GM18858 (cell line): ENCODE data around the gene HSPD1.
A peak's percentile ranks its signal among the peaks of the same experiment; 100 is the strongest.
"Not testable (repeated sequence)": the region's sequence is repeated elsewhere in the genome, so short reads cannot be mapped to it uniquely, and the experiment has no call there.

ENCODE experiments used
- ATAC-seq: cut with Tn5 transposase; IDR thresholded peaks from one replicate; pipeline ENCODE4 v1.9.1; 2021; ENCODE audit not compliant: unreplicated experiment

The HSPD1 gene

DNA sequence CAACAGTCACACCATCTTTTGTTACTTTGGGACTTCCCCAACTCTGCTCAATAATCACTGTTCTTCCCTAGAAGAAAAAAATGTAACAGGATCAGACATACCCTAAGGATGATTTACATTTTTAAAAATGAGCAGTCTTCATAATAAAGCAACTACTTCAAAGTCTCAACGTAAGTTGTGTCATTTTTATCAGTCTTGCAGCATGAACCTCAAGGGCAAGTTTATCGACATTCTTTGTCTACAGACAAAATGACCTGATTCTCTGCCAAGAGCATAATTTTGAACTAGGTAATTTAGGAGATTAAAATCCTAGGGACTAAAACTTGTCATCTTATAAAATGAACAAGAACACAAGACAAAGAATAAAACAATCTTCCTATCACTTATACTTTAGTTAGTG is 2.3 kb downstream of the HSPD1 start:
- ATAC-seq, result no peak

DNA sequence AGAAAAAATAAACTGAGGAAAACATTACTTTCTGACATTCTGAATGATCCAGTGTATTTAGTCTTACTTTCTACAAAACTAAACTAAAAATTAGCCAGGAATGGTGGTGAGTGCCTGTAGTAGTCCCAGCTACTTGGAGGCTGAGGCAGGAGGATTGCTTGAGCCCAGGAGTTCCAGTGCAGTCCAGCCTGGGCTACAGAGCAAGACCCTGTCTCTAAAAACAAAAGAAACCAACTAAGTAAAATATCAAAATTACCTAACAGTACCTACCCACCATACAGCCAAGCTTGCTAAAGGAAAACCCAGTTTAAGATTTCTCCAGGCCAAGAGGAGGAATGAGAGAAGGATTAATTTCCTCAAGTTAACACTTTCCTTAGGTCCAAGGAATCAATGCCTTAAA is 2.9 kb downstream of the HSPD1 start:
- no peak for ATAC-seq

DNA sequence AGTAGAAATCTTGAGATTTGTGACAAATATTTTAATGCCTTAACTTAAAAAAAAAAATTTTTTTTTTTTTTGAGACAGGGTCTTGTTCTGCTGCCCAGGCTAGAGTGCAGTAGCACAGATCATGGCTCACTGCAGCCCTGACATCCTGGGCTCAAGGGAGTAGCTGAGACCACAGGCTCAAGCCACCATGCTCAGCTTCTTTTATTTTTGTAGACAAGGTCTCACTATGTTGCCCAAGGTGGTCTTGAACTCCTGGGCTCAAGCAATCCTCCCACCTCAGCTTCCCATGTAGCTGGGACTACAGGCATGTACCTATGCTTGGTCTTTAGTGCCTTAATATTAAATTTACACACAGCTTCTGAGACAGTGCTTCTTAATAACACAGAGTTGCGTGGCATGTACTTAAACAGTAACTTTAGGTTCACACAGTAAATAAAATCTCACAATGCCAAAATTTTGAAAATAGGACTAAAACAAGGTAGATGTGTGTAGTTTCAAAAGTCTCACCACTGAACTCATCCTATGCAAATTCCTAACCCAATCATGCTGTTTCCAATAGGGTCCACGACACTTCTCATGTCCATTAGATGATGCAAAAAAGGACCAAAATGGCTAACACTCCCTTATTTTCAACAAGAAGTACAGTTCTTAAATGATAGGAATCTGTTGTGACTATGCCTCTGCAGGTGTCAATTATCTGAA is 4.1 kb downstream of the HSPD1 start:
- ATAC-seq, result no peak

DNA sequence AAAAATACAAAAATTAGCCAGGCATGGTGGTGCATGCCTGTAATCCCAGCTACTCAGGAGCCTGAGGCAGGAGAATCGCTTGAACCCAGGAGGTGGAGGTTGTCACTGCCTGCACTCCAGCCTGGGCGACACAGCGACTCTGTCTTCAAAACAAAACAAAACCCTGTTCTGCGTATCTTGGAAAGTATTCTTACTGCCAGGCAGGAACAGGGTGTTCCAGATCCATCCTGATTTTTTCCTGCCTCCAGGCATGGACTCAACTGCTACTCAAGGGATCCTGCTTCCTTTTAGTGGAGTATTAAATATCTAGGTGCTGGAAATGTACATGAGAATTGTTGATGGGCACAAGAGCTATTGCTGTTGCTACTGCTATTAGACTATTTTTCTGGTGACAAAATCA is 12.3 kb downstream of the HSPD1 start:
- ATAC-seq, result no peak

DNA sequence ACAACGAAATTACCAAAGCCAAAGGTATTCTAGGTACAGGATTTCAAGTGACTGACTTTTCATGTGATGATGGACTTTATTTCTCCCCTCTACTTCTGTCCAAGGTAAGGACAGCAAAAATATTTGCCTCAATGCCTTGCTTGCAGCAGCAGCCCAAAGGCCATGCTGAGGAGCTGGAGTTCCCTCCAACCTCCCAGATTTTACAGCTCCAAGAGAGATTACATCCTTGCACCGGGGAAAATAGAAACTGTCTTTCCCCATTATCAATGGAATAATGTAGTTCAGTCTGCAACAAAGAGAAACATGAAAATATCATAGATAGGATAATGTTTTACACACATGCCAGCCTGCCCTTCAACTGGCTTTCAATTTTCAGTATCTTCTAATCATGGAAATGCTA is 13.5 kb downstream of the HSPD1 start:
- no peak for ATAC-seq

DNA sequence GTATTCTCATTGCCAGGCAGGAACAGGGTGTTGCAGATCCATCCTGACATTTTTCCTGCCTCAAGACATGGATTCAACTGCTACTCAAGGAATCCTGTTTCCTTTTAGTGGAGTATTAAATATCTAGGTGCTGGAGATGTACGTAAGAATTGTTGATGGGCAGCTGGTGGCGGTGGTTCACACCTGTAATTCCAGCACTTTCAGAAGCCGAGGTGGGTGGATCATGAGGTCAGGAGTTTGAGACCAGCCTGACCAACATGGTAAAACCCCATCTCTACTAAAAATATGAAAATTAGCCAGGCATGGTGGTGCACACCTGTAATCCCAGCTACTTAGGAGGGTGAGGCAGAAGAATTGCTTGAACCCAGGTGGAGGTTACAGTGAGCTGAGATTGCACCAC is 15.4 kb downstream of the HSPD1 start:
- ATAC-seq, result not testable (repeated sequence)

DNA sequence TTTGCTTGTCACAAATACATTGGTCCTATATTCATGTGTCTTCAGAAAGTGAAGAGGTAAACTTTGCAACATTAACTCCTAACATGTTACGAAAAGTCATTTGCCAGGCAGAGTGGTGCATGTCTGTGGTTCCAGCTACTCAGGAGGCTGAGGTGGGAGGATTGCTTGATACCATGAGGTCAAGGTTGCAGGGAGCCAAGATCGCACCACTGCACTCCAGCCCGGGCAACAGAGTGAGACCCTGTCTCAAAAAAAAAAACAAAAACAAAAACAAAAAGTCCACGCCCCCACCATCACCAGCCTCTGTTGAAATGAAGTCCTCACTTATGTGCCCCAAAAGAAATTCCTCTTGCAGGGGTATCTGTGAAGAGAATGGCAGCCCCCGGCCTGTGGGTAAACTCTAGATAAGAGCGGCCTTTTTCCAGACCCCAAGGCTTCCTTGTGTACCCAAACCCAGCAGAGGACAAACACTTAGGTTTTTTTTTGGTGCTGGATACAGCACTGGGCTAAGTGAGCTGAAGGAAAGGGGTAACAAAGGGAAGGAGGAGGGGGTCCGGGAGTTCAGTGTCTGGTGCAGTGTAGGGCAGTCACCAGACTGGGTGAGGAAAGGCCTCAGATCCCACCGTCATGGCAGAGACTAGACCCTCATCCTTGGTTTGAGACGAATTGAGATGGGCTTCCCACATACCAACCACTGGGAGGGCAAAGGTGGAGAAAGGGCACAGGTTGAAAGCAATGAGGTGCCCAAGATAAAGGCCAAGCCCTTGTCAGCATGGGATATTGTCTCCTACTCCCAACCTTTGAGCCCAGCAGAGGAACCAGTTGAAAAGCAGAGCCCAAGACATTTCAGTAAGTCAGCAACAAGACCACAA is 19.2 kb downstream of the HSPD1 start:
- no peak for ATAC-seq

DNA sequence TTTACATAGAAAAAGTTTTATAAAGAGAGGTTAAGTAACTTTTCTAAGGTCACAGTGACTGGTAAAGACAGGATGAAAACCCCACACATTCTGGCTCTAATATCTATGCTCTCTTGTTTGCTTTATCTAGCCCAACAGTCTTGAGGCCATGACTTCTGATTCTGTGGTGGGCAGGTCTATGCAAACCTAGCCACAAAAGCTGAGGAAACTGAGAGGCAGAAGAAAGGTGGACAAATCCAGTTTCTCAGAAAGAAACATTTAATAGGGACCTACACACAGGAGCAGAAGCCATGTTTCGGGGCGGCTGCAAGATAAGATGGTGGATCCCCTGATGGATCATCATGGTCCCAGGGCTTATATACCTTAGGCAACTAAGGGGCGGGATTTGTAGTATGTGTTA is 21.8 kb downstream of the HSPD1 start:
- ATAC-seq, result no peak

DNA sequence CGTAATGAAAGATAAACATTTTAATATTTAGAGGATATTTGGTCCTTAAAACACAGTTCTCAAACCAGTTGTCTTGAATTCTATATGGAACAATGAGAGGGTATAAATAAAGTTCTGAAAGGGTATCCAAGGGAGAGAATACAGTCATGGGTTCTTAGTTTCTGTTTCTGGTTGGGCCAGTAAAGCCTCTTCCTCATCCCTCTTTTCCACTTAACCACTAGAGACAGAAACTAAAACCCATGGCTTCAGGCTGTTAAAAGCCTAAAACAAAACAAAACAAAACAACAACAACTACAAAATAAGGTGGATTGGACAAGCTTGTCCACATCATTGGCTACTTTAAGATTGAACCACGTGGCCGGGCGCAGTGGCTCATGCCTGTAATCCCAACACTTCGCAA is 27.5 kb downstream of the HSPD1 start:
- no peak for ATAC-seq

DNA sequence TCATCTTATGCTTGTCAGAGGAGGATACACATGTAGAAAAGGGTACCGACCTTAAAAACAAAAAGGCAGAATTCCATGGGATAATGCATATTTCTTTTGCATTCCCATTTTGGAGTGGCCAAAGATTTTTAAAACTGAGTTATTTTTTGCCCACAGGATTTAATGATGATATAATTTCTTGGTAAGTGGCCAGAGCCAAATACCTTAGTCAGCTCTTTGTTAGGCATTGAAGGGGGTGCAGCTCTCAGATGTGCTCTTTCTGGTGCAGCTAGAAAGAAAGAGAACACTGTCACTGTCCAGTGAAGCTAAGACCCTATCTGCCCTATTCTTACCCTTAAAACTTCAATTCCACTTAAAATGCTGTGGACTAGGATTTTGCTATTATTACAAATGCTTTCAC is 35.5 kb downstream of the HSPD1 start:
- no peak for ATAC-seq

DNA sequence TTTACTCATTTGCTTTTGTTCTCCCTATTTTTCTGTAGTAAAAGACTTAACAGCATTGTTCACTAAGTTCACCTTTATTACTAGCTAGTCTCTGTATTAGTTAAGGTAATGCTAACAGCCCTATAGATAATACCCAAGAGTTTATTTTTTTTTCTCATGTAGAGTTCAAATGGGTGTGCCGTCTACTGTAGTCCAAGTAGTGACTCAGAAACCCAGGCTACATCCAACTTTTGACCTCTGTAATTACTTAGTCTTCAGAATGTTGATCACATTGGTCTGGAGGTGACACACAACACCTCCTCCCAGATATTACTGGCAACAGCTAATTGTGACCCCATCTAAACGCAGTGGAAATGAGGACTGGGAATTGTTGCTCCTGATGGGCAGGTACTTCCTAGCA is 38.6 kb downstream of the HSPD1 start:
- ATAC-seq, result no peak

DNA sequence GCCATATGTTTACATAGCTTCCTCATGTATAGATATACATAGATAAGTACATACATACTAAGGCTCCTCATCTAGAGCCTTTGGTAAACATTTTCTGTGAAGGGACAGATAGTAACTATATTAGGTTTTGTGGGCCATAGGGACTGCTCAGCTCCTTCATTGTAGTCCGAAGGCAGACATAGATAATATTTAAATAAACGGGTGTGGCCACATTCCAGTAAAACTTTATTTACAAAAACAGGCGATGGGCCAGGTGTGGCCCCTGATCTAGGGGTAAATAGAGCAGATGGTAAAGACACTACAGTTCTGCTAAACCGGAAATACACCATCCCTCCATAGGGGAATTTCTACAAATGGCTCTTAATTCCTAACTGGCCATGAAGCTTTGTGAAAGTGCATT is 39.0 kb downstream of the HSPD1 start:
- ATAC-seq, result no peak

DNA sequence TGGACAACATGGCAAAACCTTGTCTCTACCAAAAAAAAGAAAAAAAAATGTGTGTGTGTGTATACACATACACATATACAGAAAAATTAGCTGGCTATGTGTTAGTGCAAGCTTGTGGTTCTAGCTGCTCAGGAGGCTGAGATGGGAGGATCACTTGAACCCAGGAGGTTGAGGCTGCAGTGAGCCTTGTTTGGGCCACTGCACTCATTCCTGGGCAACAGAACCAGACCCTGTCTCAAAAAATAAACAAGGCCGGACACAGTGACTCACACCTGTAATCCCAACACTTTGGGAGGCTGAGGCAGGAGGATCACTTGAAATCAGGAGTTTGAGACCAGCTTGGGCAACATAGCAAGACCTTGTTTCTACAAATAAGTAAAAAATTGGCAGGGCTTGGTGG is 44.2 kb downstream of the HSPD1 start:
- no peak for ATAC-seq

DNA sequence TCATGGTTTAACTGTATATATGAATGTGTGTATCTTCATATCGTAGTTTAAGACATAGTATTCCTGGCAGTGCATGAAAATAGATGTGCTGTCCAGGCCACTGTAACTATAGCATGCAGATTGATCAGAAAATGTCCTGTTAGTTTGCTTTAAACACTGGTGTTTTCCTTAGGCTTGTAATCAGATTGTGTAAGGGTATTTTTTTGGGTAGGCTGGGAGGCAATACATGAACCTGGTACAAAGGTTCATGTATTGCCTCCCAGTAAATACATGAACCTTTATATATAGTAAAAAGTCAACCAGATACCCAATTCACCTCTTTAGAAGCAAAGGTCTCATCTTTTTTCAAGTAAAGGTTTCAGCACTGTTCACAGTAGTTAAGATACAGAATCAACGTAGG is 44.7 kb downstream of the HSPD1 start:
- no peak for ATAC-seq

DNA sequence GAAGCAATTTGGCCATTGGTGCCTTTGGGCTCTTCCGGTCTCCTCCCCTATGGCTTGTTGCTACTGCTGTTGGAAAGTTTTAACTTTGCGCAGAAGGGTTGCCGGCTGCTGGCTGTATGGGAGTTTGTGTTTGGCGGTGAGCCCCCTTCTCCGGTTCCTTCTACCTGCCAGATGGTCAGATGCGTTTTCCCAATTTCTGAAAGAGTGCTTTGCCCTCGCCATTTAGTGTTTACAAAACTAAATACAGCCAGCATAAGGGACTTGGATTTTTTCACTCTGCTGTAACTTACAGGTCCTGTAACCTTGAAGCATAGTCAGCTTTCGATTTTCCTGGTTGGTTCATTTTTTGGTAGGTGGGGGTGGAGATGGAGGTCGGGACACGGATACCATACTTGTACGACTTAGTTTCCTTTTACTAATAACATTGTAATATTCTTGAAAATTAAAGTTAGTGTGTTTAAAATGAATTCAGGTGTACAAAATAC is 45.7 kb downstream of the HSPD1 start:
- ATAC-seq, result peak; percentile 14

DNA sequence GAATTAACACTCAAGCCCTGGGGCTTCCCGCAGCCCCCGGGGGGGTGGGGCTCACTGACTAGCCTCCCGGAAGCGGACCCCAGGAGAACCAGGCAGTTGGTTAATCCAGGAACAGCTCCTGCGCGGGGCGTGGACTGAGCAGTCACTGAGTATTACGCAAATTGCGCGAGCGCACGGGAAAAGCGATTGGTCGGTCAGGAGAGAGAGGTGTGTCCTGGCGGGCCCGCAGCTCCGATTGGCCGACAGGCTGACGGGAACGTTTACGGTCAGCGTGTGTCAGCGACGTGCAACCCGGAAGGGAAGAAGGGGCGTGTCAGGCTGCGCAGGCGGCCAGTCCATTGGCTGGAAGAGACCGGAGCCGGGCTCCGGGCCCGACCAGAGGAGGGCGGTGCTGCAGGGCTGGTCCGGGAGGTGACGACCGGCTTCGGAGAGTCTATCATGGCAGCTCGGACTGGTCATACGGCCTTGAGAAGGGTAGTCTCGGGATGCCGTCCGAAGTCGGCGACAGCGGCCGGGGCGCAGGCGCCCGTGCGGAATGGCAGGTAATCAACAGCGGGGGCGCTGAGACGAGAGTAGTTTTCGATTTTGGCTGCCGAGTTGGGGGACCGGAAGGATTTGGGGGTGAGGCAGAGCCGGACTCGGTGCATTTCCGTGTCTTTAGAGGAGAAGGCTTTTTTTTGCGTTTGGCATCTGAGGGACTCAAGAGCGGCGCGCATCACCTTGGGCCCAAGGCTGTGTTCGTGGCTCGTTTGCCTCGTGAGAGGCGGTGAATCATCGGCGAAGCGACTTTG is 46.3 kb downstream of the HSPD1 start, which contains the start of gene COQ10B:
Gene COQ10B, plus strand, starts transcription at position 430 of the 791 bp plus-strand sequence. Its CDS starts 9 bp downstream, at position 439.
- ATAC-seq, result peak; percentile 93

DNA sequence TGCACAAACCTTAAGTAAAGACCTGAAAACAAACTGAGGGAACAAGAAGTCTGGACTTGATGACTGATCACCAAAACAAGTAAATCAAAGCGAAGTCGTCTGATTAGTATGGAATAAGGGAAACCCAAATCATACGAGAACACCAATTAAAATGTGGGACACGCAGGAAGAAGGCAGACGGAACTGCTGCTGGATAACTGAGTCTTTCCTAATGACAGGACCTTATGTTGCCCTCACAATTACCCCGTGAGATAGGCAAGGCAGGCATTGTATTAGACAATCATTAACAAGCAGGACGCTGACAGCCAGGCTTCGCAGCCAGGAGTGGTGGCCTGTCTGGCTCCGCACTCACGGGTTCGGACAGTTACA is 46.9 kb downstream of the HSPD1 start:
- ATAC-seq, result no peak

DNA sequence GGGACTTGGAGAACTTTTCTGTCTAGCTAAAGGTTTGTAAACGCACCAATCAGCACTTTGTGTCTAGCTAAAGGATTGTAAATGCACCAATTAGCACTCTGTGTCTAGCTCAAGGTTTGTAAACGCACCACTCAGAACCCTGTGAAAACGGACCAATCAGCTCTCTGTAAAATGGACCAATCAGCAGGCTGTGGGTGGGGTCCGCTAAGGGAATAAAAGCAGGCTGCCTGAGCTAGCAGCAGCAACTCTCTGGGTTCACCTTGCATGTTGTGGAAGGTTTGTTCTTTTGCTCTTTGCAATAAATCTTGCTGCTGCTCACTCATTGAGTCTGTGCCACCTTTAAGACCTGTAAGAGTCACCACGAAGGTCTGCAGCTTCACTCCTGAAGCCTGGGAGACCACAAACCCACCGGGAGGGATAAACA is 48.7 kb downstream of the HSPD1 start:
- not testable (repeated sequence) for ATAC-seq

DNA sequence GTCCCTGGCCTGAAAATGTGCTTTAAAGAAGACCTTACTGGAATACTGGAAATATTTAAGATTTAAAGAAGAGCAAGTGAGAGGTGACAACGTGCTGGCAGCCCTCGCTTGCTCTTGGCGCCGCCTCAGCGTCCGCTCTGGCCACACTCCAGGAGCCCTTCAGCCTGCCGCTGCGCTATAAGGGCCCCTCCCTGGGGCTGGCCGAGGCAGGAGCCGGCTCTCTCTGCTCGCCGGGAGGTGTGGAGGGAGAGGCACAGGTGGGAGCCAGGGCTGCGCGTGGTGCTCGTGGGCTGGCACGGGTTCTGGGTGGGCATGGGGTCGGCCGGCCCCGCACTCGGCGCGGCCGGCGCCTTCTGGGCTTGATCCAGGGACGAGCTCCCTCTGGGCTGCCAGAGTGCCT is 49.2 kb downstream of the HSPD1 start:
- ATAC-seq, result no peak

DNA sequence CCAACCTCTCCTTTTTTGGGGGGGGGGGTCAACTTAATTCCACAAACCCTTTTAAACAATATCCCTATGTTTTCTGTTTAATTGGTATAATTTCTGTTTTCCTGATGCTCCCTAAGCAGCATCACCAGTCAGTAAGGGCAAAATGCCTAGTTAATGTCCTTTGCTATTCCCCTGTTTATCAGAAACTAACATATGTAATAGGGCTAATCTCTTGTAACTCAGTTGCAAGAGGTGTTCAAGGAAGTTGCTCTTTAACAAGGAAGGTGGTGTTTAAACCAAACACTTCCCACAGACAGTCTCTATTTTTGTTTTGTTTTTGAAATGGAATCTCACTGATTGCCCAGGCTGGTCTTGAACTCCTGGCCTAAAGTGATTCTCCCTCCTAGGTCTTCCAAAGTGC is 52.8 kb downstream of the HSPD1 start:
- no peak for ATAC-seq

DNA sequence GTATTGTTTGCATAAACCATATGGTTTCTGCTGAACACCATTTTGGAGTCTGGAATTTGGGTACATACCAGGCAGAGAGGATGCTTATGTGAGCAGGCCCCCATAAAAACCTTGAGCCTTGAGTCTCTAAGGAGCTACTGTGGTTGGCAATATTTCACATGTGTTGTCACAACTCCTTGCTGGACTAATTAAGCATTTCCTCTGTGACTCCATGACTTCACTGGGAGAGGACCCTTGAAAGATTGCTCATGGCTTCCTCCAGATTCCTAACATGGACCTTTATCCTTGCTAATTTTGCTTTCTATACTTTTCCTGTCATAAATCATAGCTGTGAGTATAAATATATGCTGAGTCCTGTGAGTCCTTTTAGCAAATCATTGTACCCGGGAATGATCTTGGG is 53.9 kb downstream of the HSPD1 start:
- no peak for ATAC-seq
